ENCODE measurements around the gene RAPGEF6. TPM values are rescaled to one million over a fixed set of nuclear protein-coding genes. Genes with fewer than 3 reads are reported as not detected.
A peak's percentile ranks its signal among the peaks of the same experiment; 100 is the strongest.

The RAPGEF6 gene
- total and polyA plus RNA-seq, 12 donors, result 2.5 to 33.8 (median 14.4) TPM

GRCh38 chr5:131423056-131423455 lies 212.0 kb downstream of the RAPGEF6 start:
- no peak overlapping the region for H3K27ac ChIP-seq
- intact Hi-C loops (cut with DNase I), result loop anchor here in 1 of 2 donors (10.0 kb wide), 1 partner anchor 582 kb away; no protein-coding TSS in a partner anchor
- H3K9me3 ChIP-seq (replicated peaks in 1 of 3), result no peaks in the 10 kb centered on the region
- TF ChIP-seq CTCF (IDR thresholded peaks at IDR 0.05) (peak; percentile 18 to 55 (median 41)), POLR2A (IDR thresholded peaks at IDR 0.05) (no peak)
- no peaks in the 10 kb centered on the region for H3K27me3 ChIP-seq
- WGBS, 4 donors, result 77 to 91% (median 84%) methylated on average over 2 of the region's 2 CpGs
- peaks cover 0 to 30% of the 10 kb centered on the region in 2 donors for H3K36me3 ChIP-seq (replicated peaks in 1 of 2)
- no peak for DNase-seq
- H3K4me3 ChIP-seq, result no peak overlapping the region
- H3K4me1 ChIP-seq (replicated peaks in 1 of 2), result no peaks in the 10 kb centered on the region

GRCh38 chr5:131419877-131420276 lies 215.2 kb downstream of the RAPGEF6 start:
- no peak for DNase-seq
- Histone ChIP-seq H3K27ac (no peak overlapping the region), H3K36me3 (replicated peaks in 1 of 2) (peaks cover 0 to 10% of the 10 kb centered on the region in 2 donors), H3K9me3 (replicated peaks in 1 of 3) (no peaks in the 10 kb centered on the region), H3K4me3 (no peak overlapping the region), H3K4me1 (replicated peaks in 1 of 2) (no peaks in the 10 kb centered on the region), H3K27me3 (no peaks in the 10 kb centered on the region)
- intact Hi-C loops (cut with DNase I), result loop anchor here in 1 of 2 donors (10.0 kb wide), 1 partner anchor 585 kb away; no protein-coding TSS in a partner anchor
- no peak for TF ChIP-seq CTCF (IDR thresholded peaks at IDR 0.05)
- TF ChIP-seq POLR2A (IDR thresholded peaks at IDR 0.05), result no peak
- 87 to 93% (median 89%) methylated on average over 4 of the region's 4 CpGs for WGBS, 4 donors

- no peaks in the 10 kb centered on the region for H3K4me1 ChIP-seq (replicated peaks in 1 of 2)
- H3K27ac ChIP-seq, result no peak overlapping the region
- no peaks in the 10 kb centered on the region for H3K27me3 ChIP-seq
- TF ChIP-seq CTCF (IDR thresholded peaks at IDR 0.05) (no peak), POLR2A (IDR thresholded peaks at IDR 0.05) (no peak)
- peaks cover 0 to 10% of the 10 kb centered on the region in 2 donors for H3K36me3 ChIP-seq (replicated peaks in 1 of 2)
- no peaks in the 10 kb centered on the region for H3K9me3 ChIP-seq (replicated peaks in 1 of 3)
- intact Hi-C loops (cut with DNase I), result no loop called here
- H3K4me3 ChIP-seq, result no peak overlapping the region
- no peak for DNase-seq
- 86 to 93% (median 90%) methylated on average over 7 of the region's 7 CpGs for WGBS, 4 donors
Measured at GRCh38 chr5:131418846-131419245, 216.2 kb downstream of the RAPGEF6 start.

- no peaks in the 10 kb centered on the region for H3K9me3 ChIP-seq (replicated peaks in 1 of 3)
- peak; percentile 60 to 92 (median 83) for DNase-seq
- H3K27ac ChIP-seq, result no peak overlapping the region
- no peaks in the 10 kb centered on the region for H3K4me1 ChIP-seq (replicated peaks in 1 of 2)
- intact Hi-C loops (cut with DNase I), result no loop called here
- no peak overlapping the region for H3K4me3 ChIP-seq
- TF ChIP-seq CTCF (IDR thresholded peaks at IDR 0.05) (peak; percentile 74 to 89 (median 82)), POLR2A (IDR thresholded peaks at IDR 0.05) (no peak)
- peaks cover 0 to 10% of the 10 kb centered on the region in 2 donors for H3K36me3 ChIP-seq (replicated peaks in 1 of 2)
- H3K27me3 ChIP-seq, result no peaks in the 10 kb centered on the region
- WGBS, 4 donors, result 16 to 19% (median 18%) methylated on average over 7 of the region's 7 CpGs
Measured at GRCh38 chr5:131417240-131417869, 217.7 kb downstream of the RAPGEF6 start.

All from adrenal gland (tissue), 12 donors.